HG03025 (cell line): ENCODE measurements around the gene ONECUT2.

ENCODE experiments used
- ATAC-seq: cut with Tn5 transposase; IDR thresholded peaks from one replicate; pipeline ENCODE4 v1.9.1; 2021; ENCODE audit warnings: mild to moderate bottlenecking, moderate library complexity; ENCODE audit not compliant: unreplicated experiment, low FRiP score

ONECUT2 gene

GRCh38 chr18:57430079-57431001, 4.8 kb upstream of the ONECUT2 start:
- ATAC-seq: no peak

GRCh38 chr18:57431002-57431382, 4.2 kb upstream of the ONECUT2 start:
- ATAC-seq: no peak

- no peak for ATAC-seq
These were observed 3.6 kb upstream of the ONECUT2 start for GRCh38 chr18:57431467-57432080.

- no peak for ATAC-seq
These were observed 3.0 kb upstream of the ONECUT2 start for GRCh38 chr18:57432140-57432539.

- ATAC-seq: no peak
These were observed 2.3 kb upstream of the ONECUT2 start for GRCh38 chr18:57432751-57433400.

GRCh38 chr18:57433482-57433881, 1.7 kb upstream of the ONECUT2 start:
- ATAC-seq: no peak

GRCh38 chr18:57433934-57434535, 1.1 kb upstream of the ONECUT2 start:
- no peak for ATAC-seq

- ATAC-seq: no peak
These were observed 644 bp downstream of the ONECUT2 start for GRCh38 chr18:57435846-57436190.

- ATAC-seq: no peak
These were observed 1.2 kb downstream of the ONECUT2 start for GRCh38 chr18:57436191-57436964.

- no peak for ATAC-seq
These were observed 1.8 kb downstream of the ONECUT2 start for GRCh38 chr18:57436965-57437333.

- no peak for ATAC-seq
These were observed 2.2 kb downstream of the ONECUT2 start for GRCh38 chr18:57437402-57437765.

- no peak for ATAC-seq
These were observed 2.8 kb downstream of the ONECUT2 start for GRCh38 chr18:57437766-57438671.

GRCh38 chr18:57438743-57439608, 3.8 kb downstream of the ONECUT2 start:
- no peak for ATAC-seq

- no peak for ATAC-seq
These were observed 4.4 kb downstream of the ONECUT2 start for GRCh38 chr18:57439609-57439968.

- ATAC-seq: no peak
These were observed 4.8 kb downstream of the ONECUT2 start for GRCh38 chr18:57439985-57440330.

- ATAC-seq: no peak
These were observed 5.3 kb downstream of the ONECUT2 start for GRCh38 chr18:57440331-57441070.

GRCh38 chr18:57441071-57441794, 6.1 kb downstream of the ONECUT2 start:
- no peak for ATAC-seq
